Natural killer cell (primary cell): ENCODE results near the gene SLC25A21. TPM values are rescaled to one million over a fixed set of nuclear protein-coding genes. Genes with fewer than 3 reads are reported as not detected.

Source experiments
- ATAC-seq, 3 donors: fragments of 150-1000 bp in 2 of 3; fragments of 200-7000 bp in 1 of 3; cut with Tn5 transposase; 1 replicate in 1 of 3; 2 replicates in 2 of 3; pipeline ENCODE4 v1.10.0; 2021; ENCODE audit warnings: mild to moderate bottlenecking in 2 of 3, moderate library complexity in 2 of 3
- DNase-seq, 2 donors: peaks; one replicate each; pipeline versions ENCODE4 v3.0.0 to v3.0.0-alpha.2; 2013 to 2021; ENCODE audit warnings: mixed read lengths in 1 of 2
- H3K27ac ChIP-seq: one replicate; pipeline ENCODE4 v1.5.1; 2013; ENCODE audit warnings: mild to moderate bottlenecking, low read length
- H3K27me3 ChIP-seq: one replicate; pipeline ENCODE4 v1.6.1; 2013; ENCODE audit warnings: low read length; ENCODE audit not compliant: control insufficient read depth, insufficient read depth
- H3K36me3 ChIP-seq: one replicate; pipeline ENCODE4 v1.6.1; 2013; ENCODE audit warnings: low read length; ENCODE audit not compliant: control insufficient read depth, insufficient read depth
- H3K4me1 ChIP-seq: one replicate; pipeline ENCODE4 v1.6.1; 2013; ENCODE audit warnings: low read length; ENCODE audit not compliant: control insufficient read depth, insufficient read depth
- H3K4me3 ChIP-seq: one replicate; pipeline ENCODE4 v1.5.1; 2013; ENCODE audit warnings: low read length
- H3K9me3 ChIP-seq: one replicate; pipeline ENCODE4 v1.6.1; 2013; ENCODE audit warnings: low read length; ENCODE audit not compliant: control insufficient read depth, insufficient read depth
- H3K27ac Mint-ChIP-seq, 2 donors: one replicate each; pipeline ENCODE4 v1.8.0; 2022; ENCODE audit warnings: mild to moderate bottlenecking in 2 of 2, mixed read lengths in 2 of 2, moderate library complexity in 1 of 2
- H3K27me3 Mint-ChIP-seq, 2 donors: one replicate each; pipeline ENCODE4 v1.8.0; 2022; ENCODE audit warnings: low read depth in 2 of 2, mixed read lengths in 2 of 2
- H3K36me3 Mint-ChIP-seq: one replicate; pipeline ENCODE4 v1.8.0; 2022; ENCODE audit warnings: mixed read lengths
- H3K4me1 Mint-ChIP-seq, 2 donors: one replicate each; pipeline ENCODE4 v1.8.0; 2022; ENCODE audit warnings: mixed read lengths in 2 of 2
- H3K4me3 Mint-ChIP-seq: one replicate; pipeline ENCODE4 v1.8.0; 2022; ENCODE audit warnings: mild to moderate bottlenecking, moderate library complexity, mixed read lengths
- H3K9me3 Mint-ChIP-seq, 2 donors: one replicate each; pipeline ENCODE4 v1.8.0; 2022; ENCODE audit warnings: mixed read lengths in 2 of 2
- WGBS: methylation state at CpG from one replicate; pipeline ENCODE4 v1.1.7; 2013; ENCODE audit warnings: missing lambda C conversion rate; ENCODE audit not compliant: insufficient coverage; 5-methylcytosine and 5-hydroxymethylcytosine counted together
- intact Hi-C: fragments of 100-400 bp; cut with micrococcal nuclease; formaldehyde crosslinking; loops from one replicate; pipeline ENCODE4 v1.14.2; 2022
- total RNA-seq, 4 donors: library from RNA; stranded (reverse); fragments of 120-200 nt in 1 of 4; gene quantifications; one replicate each; pipeline versions ENCODE4 v1.2.3 to v1.2.4, GENCODE V29; 2013 to 2022
- TF ChIP-seq, protein P1 (sequence below): fragments of 200-600 bp; IDR thresholded peaks from one replicate; pipeline ENCODE4 v1.8.0; 2022; ENCODE audit warnings: antibody characterized with exemption

Gene SLC25A21
- total RNA-seq, 3 donors from 2014 or later (not counting 1 experiment from before 2014, with no cell fraction given): not detected

DNA sequence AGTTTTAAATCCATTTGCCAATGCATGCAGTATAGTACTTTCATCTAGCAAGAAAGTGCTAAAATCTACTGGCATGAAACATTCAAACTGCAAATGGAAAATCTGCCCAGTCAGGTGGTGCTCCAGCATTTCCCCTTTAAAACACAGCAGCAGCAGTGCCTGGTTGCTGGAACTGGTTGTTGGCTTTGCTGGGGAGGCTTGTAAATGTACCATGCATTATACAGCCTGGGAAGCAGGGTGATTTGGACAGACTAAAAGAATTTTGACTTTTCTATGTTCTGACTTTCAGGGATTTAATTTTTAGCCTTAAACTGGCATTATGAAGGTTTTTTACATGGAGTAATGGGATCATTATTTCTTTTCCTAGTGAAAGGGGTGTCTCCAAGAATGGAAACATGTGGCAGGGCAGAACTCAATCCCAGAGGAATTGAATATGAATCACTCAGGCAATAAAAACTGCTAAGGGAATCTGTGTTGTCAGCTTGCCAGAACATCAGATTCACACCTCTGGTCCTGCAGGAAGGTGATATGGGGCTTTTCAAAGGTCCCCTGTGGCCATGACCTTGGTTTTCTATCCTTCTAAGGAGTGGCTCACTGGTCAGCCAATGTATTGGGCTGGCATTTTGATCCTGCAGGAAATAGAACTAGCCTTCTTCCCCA lies 519.7 kb downstream of the SLC25A21 start:
- ATAC-seq (no peak), DNase-seq (no peak)
- peaks cover 6 to 7% of the 10 kb centered on the region in 2 donors for H3K4me1 Mint-ChIP-seq
- Histone ChIP-seq H3K27me3 (peaks cover 59% of the 10 kb centered on the region), H3K4me3 (no peak overlapping the region), H3K9me3 (peaks cover 20% of the 10 kb centered on the region), H3K36me3 (no peaks in the 10 kb centered on the region), H3K4me1 (no peaks in the 10 kb centered on the region), H3K27ac (no peak overlapping the region)
- H3K27ac Mint-ChIP-seq: no peak overlapping the region
- intact Hi-C loops: no loop called here
- H3K27me3 Mint-ChIP-seq: peaks cover 44 to 76% of the 10 kb centered on the region in 2 donors
- no peak overlapping the region for H3K4me3 Mint-ChIP-seq
- peaks cover 0 to 2% of the 10 kb centered on the region in 2 donors for H3K9me3 Mint-ChIP-seq
- peaks cover 5% of the 10 kb centered on the region for H3K36me3 Mint-ChIP-seq
- TF ChIP-seq, protein P1, sequence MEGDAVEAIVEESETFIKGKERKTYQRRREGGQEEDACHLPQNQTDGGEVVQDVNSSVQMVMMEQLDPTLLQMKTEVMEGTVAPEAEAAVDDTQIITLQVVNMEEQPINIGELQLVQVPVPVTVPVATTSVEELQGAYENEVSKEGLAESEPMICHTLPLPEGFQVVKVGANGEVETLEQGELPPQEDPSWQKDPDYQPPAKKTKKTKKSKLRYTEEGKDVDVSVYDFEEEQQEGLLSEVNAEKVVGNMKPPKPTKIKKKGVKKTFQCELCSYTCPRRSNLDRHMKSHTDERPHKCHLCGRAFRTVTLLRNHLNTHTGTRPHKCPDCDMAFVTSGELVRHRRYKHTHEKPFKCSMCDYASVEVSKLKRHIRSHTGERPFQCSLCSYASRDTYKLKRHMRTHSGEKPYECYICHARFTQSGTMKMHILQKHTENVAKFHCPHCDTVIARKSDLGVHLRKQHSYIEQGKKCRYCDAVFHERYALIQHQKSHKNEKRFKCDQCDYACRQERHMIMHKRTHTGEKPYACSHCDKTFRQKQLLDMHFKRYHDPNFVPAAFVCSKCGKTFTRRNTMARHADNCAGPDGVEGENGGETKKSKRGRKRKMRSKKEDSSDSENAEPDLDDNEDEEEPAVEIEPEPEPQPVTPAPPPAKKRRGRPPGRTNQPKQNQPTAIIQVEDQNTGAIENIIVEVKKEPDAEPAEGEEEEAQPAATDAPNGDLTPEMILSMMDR: no peak

DNA sequence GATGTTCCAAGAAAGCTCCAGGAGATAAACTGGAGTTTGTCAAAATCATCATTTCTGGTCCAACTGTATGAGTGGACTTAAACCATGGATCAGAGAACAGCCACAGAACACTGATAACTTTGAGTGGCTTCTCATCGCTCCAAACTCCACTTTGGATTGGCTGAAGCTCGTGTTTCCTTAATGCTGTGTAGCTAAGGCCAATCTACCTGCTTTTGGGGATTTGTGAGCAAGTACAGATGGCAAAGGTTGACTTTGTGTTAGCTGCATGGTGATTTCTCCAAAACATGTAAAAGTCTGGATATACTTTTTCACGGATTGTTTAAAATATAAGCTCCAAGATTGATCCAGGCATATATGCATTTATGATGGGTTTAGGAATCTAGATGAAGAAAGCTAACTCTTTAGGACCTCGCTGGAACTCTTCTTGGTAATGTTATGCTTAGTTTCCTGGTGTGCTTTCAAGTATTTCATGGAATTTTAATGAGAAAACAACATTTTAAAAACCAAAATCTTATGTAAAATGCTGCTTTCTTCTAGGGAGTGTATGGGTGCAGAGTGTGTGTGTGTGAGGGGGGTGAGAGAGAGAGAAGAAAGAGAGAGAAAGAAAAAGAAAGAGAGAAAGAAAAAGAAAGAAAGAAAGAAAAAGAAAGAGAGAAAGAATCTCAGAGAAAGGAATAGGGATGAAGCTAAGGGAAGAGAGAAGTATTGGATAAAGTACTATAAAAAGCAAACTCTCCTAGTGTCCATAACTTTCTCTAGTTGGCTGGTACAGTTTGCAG lies 522.3 kb downstream of the SLC25A21 start:
- TF ChIP-seq, protein P1: no peak
- intact Hi-C loops: no loop called here
- H3K4me3 Mint-ChIP-seq: no peak overlapping the region
- no peaks in the 10 kb centered on the region for H3K4me1 Mint-ChIP-seq
- H3K9me3 Mint-ChIP-seq: peaks cover 0 to 4% of the 10 kb centered on the region in 2 donors
- no peaks in the 10 kb centered on the region for H3K36me3 Mint-ChIP-seq
- Histone ChIP-seq H3K27me3 (peaks cover 49% of the 10 kb centered on the region), H3K4me3 (no peak overlapping the region), H3K36me3 (no peaks in the 10 kb centered on the region), H3K4me1 (no peaks in the 10 kb centered on the region), H3K9me3 (peaks cover 6% of the 10 kb centered on the region), H3K27ac (no peak overlapping the region)
- peaks cover 32 to 67% of the 10 kb centered on the region in 2 donors for H3K27me3 Mint-ChIP-seq
- 13% methylated on average over 4 of the region's 4 CpGs for WGBS
- no peak for DNase-seq
- H3K27ac Mint-ChIP-seq: no peak overlapping the region
- no peak for ATAC-seq

DNA sequence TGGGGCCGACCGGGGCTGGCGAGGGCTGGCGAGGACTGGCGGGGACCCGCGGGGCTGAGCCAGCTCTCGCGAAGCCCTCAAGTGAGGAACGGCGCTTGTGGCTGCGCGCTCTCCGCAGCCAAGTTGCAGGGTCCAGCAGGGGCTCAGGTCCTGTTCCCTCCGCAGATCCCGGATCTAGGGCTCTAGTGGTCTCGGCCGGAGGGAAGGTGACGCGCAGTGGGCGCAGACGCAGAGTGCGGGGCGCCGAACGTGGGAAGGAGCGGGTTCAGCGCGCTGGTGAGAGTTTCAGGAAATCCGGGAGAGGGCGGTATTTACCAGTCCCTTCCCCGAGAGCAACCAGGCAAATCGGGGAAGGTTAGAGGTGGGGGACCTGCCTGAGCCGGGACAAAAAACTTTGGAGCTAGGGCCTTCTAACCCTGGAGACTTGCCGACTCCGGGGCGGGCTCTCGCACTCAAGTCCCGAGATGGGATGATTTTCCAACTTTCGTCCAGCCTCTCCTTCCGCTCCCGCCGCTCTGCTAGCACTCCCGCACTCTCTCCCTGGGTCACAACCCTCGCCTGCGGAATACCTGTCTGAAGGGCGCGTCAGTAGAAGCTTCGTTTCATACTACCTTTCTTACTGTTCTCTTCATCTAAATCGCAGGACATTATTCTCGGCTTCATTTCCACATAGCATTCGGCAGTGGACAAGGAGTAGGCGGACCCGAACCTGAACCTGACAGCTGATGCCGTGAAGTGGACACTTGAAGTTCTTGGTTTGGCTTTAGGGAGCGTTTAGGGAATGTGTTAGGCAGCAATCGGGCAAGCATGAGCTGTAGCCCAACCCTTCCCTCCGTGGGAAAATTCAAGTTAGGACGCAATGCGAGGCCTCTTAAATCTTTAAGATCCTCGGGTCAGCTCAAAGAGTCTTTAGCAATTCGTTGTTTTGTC lies 524.3 kb downstream of the SLC25A21 start:
- ATAC-seq: no peak

More for the DNA sequence above, 524.3 kb downstream of the SLC25A21 start:
- H3K4me1 ChIP-seq: no peaks in the 10 kb centered on the region
- peaks cover 6% of the 10 kb centered on the region for H3K9me3 ChIP-seq
- no peak overlapping the region for H3K4me3 Mint-ChIP-seq
- no peak for DNase-seq
- peaks cover 21 to 50% of the 10 kb centered on the region in 2 donors for H3K27me3 Mint-ChIP-seq
- TF ChIP-seq, protein P1: no peak
- H3K36me3 Mint-ChIP-seq: no peaks in the 10 kb centered on the region
- no peak overlapping the region for H3K4me3 ChIP-seq
- no peak overlapping the region for H3K27ac ChIP-seq
- peaks cover 0 to 4% of the 10 kb centered on the region in 2 donors for H3K9me3 Mint-ChIP-seq
- intact Hi-C loops: no loop called here
- peaks cover 29% of the 10 kb centered on the region for H3K27me3 ChIP-seq
- H3K4me1 Mint-ChIP-seq: no peaks in the 10 kb centered on the region
- 4% methylated on average over 62 of the region's 62 CpGs for WGBS
- H3K36me3 ChIP-seq: no peaks in the 10 kb centered on the region
- no peak overlapping the region for H3K27ac Mint-ChIP-seq
